Measurements from ENCODE around the gene ENGASE. TPM values are rescaled to one million over a fixed set of nuclear protein-coding genes. Genes with fewer than 3 reads are reported as not detected.

The ENGASE gene
- total and polyA plus RNA-seq, 2 experiments from 2014 or later, result 5.1 to 8.4 TPM

GRCh38 chr17:79108870-79109269, 34.2 kb downstream of the ENGASE start:
- Histone ChIP-seq H3F3A (ENCODE audit: insufficient read depth) (no peaks in the 10 kb centered on the region), H4K20me1 (ENCODE audit: insufficient read depth) (no peaks in the 10 kb centered on the region), H3K4me3 (no peak overlapping the region), H3K36me3 (ENCODE audit: low read depth) (no peaks in the 10 kb centered on the region), H3K79me2 (ENCODE audit: insufficient read depth) (no peaks in the 10 kb centered on the region), H3K9me2 (ENCODE audit: insufficient read depth) (no peaks in the 10 kb centered on the region), H3K27ac (no peak overlapping the region), H3K4me1 (ENCODE audit: insufficient read depth) (no peaks in the 10 kb centered on the region), H3K9me3 (ENCODE audit: low read depth) (no peaks in the 10 kb centered on the region), H3K4me2 (ENCODE audit: unreplicated experiment) (no peak overlapping the region), H2AFZ (no peak overlapping the region), H3K27me3 (replicated peaks; ENCODE audit: insufficient read depth) (peaks cover 5% of the 10 kb centered on the region; the same call in 1 of the 2 replicates), H3K9ac (no peak overlapping the region)
- DNase-seq, result no peak
- in situ Hi-C loops (cut with MboI), result no loop called here
- no peak for TF ChIP-seq EZH2phosphoT487 (IDR thresholded peaks at IDR 0.05; ENCODE audit: insufficient read depth, low read depth)
- TF ChIP-seq EZH2 (IDR thresholded peaks at IDR 0.05; ENCODE audit: insufficient read depth, poor library complexity, severe bottlenecking), result no peak
- WGBS, 2 experiments (ENCODE audit: low coverage in 1 of 2, low lambda C conversion rate in 2 of 2, missing lambda C conversion rate in 2 of 2), result 73 to 76% methylated on average over 15 of the region's 15 CpGs

GRCh38 chr17:79109584-79109983, 35.0 kb downstream of the ENGASE start:
- TF ChIP-seq EZH2 (IDR thresholded peaks at IDR 0.05; ENCODE audit: insufficient read depth, poor library complexity, severe bottlenecking) (no peak), EZH2phosphoT487 (IDR thresholded peaks at IDR 0.05; ENCODE audit: insufficient read depth, low read depth) (no peak)
- no peaks in the 10 kb centered on the region for H3K36me3 ChIP-seq (ENCODE audit: low read depth)
- H3K4me2 ChIP-seq (ENCODE audit: unreplicated experiment), result no peak overlapping the region
- no peaks in the 10 kb centered on the region for H3K9me2 ChIP-seq (ENCODE audit: insufficient read depth)
- WGBS, 2 experiments (ENCODE audit: low coverage in 1 of 2, low lambda C conversion rate in 2 of 2, missing lambda C conversion rate in 2 of 2), result 51 to 56% methylated on average over 10 of the region's 10 CpGs
- H3K9me3 ChIP-seq (ENCODE audit: low read depth), result no peaks in the 10 kb centered on the region
- H3K27me3 ChIP-seq (replicated peaks; ENCODE audit: insufficient read depth), result peaks cover 9% of the 10 kb centered on the region; the same call in 1 of the 2 replicates
- no peak overlapping the region for H3K9ac ChIP-seq
- no peak overlapping the region for H2AFZ ChIP-seq
- in situ Hi-C loops (cut with MboI), result no loop called here
- H3K4me3 ChIP-seq, result no peak overlapping the region
- H4K20me1 ChIP-seq (ENCODE audit: insufficient read depth), result no peaks in the 10 kb centered on the region
- no peak overlapping the region for H3K27ac ChIP-seq
- no peaks in the 10 kb centered on the region for H3F3A ChIP-seq (ENCODE audit: insufficient read depth)
- DNase-seq, result no peak
- no peaks in the 10 kb centered on the region for H3K4me1 ChIP-seq (ENCODE audit: insufficient read depth)
- no peaks in the 10 kb centered on the region for H3K79me2 ChIP-seq (ENCODE audit: insufficient read depth)

- WGBS, 2 experiments (ENCODE audit: low coverage in 1 of 2, low lambda C conversion rate in 2 of 2, missing lambda C conversion rate in 2 of 2), result 59 to 65% methylated on average over 12 of the region's 12 CpGs
- Histone ChIP-seq H3K9ac (no peak overlapping the region), H3K4me2 (ENCODE audit: unreplicated experiment) (no peak overlapping the region), H3K9me2 (ENCODE audit: insufficient read depth) (no peaks in the 10 kb centered on the region), H3K4me1 (ENCODE audit: insufficient read depth) (no peaks in the 10 kb centered on the region), H3K9me3 (ENCODE audit: low read depth) (no peaks in the 10 kb centered on the region), H3K4me3 (no peak overlapping the region), H4K20me1 (ENCODE audit: insufficient read depth) (no peaks in the 10 kb centered on the region), H3K27me3 (replicated peaks; ENCODE audit: insufficient read depth) (peaks cover 22% of the 10 kb centered on the region; the same call in 1 of the 2 replicates), H3K79me2 (ENCODE audit: insufficient read depth) (no peaks in the 10 kb centered on the region), H2AFZ (no peak overlapping the region), H3K36me3 (ENCODE audit: low read depth) (no peaks in the 10 kb centered on the region), H3K27ac (no peak overlapping the region), H3F3A (ENCODE audit: insufficient read depth) (no peaks in the 10 kb centered on the region)
- no peak for TF ChIP-seq EZH2phosphoT487 (IDR thresholded peaks at IDR 0.05; ENCODE audit: insufficient read depth, low read depth)
- TF ChIP-seq EZH2 (IDR thresholded peaks at IDR 0.05; ENCODE audit: insufficient read depth, poor library complexity, severe bottlenecking), result no peak
- no peak for DNase-seq
- in situ Hi-C loops (cut with MboI), result no loop called here
Measured at GRCh38 chr17:79111097-79111496, 36.5 kb downstream of the ENGASE start.

GRCh38 chr17:79112471-79112870, 37.8 kb downstream of the ENGASE start:
- in situ Hi-C loops (cut with MboI), result no loop called here
- Histone ChIP-seq H4K20me1 (ENCODE audit: insufficient read depth) (no peaks in the 10 kb centered on the region), H3K27me3 (replicated peaks; ENCODE audit: insufficient read depth) (peaks cover 23% of the 10 kb centered on the region; the same call in 1 of the 2 replicates), H3K4me3 (no peak overlapping the region), H3K36me3 (ENCODE audit: low read depth) (no peaks in the 10 kb centered on the region), H3K9me2 (ENCODE audit: insufficient read depth) (no peaks in the 10 kb centered on the region), H3K9ac (no peak overlapping the region), H3K79me2 (ENCODE audit: insufficient read depth) (no peaks in the 10 kb centered on the region), H3K4me2 (ENCODE audit: unreplicated experiment) (no peak overlapping the region), H3F3A (ENCODE audit: insufficient read depth) (no peaks in the 10 kb centered on the region), H3K9me3 (ENCODE audit: low read depth) (no peaks in the 10 kb centered on the region), H2AFZ (no peak overlapping the region), H3K4me1 (ENCODE audit: insufficient read depth) (no peaks in the 10 kb centered on the region), H3K27ac (no peak overlapping the region)
- WGBS, 2 experiments (ENCODE audit: low coverage in 1 of 2, low lambda C conversion rate in 2 of 2, missing lambda C conversion rate in 2 of 2), result 67 to 71% methylated on average over 8 to 11 of the region's 11 CpGs
- TF ChIP-seq EZH2 (IDR thresholded peaks at IDR 0.05; ENCODE audit: insufficient read depth, poor library complexity, severe bottlenecking), result no peak
- no peak for TF ChIP-seq EZH2phosphoT487 (IDR thresholded peaks at IDR 0.05; ENCODE audit: insufficient read depth, low read depth)
- no peak for DNase-seq
